ENCODE results near the gene TXNRD1. TPM values are rescaled to one million over a fixed set of nuclear protein-coding genes. Genes with fewer than 3 reads are reported as not detected.

The TXNRD1 gene
- total RNA-seq, 1 donor from 2014 or later, result 360 TPM

- DNase-seq (ENCODE audit: low read depth in 2 of 2), result no peak
Measured at GRCh38 chr12:104347374-104348075, 131.9 kb downstream of the TXNRD1 start.

DNA sequence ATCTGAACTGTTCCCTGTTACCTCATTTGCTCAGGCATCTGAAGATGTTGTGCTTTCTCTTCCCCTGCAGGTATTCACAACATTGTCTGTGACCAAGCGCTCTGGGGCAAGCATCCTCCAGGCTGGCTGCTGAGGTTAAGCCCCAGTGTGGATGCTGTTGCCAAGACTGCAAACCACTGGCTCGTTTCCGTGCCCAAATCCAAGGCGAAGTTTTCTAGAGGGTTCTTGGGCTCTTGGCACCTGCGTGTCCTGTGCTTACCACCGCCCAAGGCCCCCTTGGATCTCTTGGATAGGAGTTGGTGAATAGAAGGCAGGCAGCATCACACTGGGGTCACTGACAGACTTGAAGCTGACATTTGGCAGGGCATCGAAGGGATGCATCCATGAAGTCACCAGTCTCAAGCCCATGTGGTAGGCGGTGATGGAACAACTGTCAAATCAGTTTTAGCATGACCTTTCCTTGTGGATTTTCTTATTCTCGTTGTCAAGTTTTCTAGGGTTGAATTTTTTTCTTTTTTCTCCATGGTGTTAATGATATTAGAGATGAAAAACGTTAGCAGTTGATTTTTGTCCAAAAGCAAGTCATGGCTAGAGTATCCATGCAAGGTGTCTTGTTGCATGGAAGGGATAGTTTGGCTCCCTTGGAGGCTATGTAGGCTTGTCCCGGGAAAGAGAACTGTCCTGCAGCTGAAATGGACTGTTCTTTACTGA, 132.9 kb downstream of the TXNRD1 start:
- DNase-seq (ENCODE audit: low read depth in 2 of 2), result no peak

DNA sequence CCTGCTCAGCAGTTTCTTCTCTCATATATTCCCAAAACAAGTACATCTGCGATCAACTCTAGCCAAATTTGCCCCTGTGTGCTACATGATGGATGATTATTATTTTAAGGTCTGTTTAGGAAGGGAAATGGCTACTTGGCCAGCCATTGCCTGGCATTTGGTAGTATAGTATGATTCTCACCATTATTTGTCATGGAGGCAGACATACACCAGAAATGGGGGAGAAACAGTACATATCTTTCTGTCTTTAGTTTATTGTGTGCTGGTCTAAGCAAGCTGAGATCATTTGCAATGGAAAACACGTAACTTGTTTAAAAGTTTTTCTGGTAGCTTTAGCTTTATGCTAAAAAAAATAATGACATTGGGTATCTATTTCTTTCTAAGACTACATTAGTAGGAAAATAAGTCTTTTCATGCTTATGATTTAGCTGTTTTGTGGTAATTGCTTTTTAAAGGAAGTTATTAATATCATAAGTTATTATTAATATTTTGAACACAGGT, 133.5 kb downstream of the TXNRD1 start:
- no peak for DNase-seq (ENCODE audit: low read depth in 2 of 2)

DNA sequence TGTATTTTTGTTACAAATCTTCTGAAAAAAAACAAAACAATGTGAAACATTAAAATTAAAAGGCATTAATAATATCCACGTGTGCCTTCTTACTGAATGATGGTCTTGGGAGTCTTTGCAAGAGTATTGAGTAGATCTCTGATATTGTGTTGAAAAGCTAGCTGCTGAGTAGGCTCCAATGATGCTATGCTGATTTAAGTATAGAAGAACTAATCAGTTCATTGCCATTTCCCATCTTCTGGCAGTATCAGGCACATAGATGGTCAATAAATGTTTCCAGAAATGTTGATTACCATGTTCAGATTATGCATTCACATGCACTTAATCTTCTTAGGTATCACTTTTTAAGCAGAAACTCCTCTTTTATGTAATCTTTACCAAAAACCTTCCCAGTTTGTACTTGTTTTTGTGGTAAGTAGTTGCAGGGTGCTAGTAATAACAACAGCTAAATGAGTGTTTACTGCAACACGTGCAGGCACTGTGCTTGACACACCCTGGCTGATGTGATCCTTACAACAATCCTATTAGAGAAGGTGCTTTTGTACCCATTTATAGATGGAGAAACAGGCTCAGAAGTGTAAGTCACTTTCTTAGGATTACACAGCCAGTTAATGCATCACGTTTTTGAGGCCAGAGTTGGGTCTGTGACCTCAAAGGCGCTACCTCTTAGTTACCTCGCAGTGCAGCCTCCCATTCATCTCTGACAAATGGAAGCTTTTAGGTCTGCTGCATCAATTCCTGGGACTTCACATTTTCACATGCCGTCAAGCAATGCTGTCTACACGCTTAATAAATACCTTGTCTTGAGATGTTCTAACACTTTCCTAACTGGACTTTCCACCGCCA, 134.9 kb downstream of the TXNRD1 start:
- no peak for DNase-seq (ENCODE audit: low read depth in 2 of 2)

DNA sequence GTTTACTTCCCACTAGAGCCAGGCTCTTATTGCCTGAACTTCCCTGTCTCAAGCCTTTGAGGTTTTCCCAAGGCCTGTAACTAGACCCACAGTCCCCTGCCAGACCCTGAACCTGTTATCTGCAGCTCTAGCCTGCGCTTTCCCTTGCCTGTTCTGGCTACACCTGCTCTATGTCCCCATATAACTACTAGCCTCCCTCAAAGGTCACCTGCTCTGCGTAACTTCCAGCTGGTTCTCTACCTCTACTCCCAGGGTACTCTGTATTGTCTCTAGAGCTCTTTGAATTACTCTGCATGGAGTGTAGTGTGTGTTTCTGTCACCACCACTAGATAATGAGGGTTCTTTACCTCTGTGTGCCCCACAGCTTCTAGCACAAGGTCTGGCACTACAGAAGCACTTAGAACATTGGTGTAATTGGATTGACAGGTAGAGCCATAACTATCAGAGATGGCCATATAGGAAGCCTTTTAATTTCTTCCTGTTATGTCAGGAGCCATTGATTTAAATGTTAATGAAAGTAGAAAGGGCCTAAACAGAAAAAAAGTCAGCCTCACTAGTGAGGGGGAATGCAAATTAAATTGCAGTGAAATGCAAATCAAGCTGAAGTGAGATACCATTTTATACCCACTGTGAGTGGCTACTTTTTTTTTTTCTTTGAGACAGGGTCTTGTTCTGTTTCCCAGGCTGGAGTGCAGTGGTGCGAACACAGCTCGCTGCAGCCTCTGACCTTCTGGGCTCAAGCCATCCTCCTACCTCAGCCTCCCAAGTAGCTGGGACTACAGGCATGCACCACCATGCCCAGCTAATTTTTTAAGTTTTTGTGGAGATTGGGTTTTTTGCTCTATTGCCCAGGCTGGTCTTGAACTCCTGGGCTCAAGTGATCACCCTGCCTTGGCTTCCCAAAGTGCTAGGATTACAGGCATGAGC, 135.7 kb downstream of the TXNRD1 start:
- no peak for DNase-seq (ENCODE audit: low read depth in 2 of 2)

DNA sequence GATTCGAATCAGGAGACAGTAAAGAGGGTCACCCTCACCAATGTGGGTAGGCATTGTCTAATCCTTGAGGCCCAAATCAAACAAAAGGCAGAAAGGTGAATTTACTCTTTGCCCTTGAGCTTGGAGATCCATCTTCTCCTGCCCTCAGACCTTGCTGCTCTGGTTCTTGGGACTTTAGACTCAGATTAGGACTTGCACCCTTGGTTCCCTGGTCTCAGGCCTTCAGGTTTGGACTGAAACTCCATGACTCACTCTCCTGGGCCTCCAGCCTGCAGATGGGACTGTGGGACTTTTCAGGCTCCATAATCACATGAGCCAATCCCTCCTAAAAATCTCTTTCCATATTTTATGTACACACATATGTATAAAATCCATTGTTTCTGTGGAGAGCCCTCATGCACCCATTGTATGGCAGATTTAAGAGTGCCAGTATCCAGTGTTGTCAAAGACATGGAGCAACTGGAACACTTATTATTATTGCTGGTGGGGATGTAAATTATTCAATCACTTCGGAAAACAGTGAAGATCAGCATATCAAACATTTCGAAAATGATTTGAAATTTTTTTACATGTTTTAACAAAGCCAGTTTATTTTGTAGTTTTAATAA, 136.6 kb downstream of the TXNRD1 start:
- no peak for DNase-seq (ENCODE audit: low read depth in 2 of 2)

DNA sequence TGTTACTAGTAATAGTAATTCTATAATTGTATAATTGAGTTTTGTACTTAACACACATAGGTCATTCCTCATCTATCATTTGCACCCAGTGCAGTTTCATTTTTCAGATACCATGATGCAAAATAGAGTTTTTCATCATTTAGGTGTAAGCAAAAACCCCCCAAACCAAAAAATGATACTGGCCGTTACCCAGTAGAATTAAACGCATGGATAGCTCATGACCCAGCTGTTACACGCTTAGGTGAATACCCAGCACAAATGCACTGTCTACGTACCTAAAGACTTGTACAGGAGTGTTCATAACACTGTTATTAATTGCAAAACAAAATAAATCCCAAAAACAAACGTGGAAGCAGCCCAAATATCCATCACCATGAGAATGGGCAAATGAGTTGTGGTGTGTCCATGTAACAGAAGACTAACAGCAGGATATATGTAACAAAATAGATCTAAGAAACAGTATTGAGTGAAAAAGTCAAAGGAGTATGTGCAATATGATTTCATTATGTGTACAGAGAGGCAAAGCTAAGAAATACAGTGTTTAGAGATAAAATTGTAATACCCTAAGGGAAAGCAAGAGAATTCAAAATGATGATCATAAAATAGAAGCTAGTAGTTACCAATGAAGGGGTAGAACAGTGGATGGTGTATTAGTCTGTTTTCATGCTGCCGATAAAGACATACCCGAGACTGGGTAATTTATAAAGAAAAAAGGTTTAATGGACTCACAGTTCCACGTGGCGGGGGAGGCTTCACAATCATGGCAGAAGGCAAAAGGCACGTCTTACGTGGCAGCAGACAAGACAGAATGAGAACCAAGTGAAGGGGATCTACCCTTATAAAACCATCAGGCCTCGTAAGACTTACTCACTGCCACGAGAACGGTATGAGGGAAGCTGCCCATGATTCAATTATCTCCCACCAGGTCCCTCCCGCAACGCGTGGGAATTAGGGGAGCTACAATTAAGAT, 137.7 kb downstream of the TXNRD1 start:
- DNase-seq (ENCODE audit: low read depth in 2 of 2), result no peak

DNA sequence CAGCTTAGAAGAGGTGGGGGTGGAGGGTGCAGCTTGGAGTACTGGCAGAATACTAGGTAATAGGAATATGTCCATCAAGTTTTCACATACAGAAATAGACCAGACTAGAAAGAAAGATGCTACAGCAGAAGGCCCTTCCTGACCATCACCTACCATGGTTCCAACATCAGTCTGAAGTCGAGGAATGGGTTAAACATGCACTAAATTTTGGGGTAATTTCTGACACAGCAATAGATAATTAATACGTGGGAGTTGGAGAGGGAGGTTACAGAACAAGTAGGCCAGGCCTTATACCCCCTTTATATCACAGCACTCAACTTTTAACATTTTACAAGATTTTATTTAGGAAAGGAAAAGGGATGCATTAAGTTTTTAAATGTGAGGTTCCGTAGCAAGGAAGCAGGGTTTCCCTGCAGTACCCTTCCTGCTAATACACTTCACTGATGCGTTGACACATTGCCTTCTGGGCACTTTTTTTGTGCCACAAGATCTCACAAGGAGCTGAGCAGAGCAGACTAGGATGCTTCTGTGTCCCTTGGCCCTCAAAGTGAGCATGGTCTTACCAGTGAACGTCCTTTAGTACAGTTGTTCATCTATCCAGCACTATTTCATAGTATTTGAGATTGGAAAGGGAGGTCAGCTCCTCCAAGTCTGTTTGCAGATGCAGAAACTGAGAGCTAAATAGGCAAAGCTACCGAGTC, 138.7 kb downstream of the TXNRD1 start:
- no peak for DNase-seq (ENCODE audit: low read depth in 2 of 2)

DNA sequence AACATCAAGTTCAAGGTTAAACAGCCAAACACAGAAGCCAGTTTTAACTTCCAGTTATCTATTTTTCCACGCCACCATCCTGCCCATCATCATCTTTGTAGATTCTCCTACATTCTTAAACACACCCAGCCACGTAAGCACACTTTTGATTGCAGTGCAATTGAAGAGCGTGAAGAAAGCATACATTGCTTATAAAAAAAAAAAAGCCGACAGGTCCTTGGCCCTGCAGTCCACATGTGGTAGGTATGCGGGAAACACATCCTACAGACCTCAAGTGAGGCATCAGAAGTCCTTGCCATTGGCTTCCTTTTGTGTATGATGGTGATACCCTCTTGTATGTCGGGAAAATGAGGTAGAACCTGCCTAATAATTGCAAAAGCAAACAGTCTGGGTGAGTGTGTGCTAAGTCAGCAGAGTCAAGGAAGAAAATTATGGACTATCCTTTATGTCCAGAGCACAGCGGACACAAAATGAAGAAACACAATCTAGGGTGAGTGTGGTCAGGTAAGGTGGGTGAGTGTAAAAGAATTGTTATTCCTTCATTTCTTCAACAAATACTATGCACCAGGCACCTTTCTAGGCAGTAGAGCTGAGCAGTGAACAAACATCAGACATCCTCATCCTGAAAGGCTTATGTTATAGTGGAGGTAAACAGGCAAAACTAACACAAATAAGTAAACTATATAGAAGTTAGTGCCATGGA, 139.4 kb downstream of the TXNRD1 start:
- no peak for DNase-seq (ENCODE audit: low read depth in 2 of 2)

GRCh38 chr12:104355630-104356029, 140.1 kb downstream of the TXNRD1 start:
- no peak for DNase-seq (ENCODE audit: low read depth in 2 of 2)

GRCh38 chr12:104356231-104357115, 140.9 kb downstream of the TXNRD1 start:
- no peak for DNase-seq (ENCODE audit: low read depth in 2 of 2)

- peak; percentile 72 to 78 for DNase-seq (ENCODE audit: low read depth in 2 of 2)
Measured at GRCh38 chr12:104357421-104357952, 141.9 kb downstream of the TXNRD1 start.

DNA sequence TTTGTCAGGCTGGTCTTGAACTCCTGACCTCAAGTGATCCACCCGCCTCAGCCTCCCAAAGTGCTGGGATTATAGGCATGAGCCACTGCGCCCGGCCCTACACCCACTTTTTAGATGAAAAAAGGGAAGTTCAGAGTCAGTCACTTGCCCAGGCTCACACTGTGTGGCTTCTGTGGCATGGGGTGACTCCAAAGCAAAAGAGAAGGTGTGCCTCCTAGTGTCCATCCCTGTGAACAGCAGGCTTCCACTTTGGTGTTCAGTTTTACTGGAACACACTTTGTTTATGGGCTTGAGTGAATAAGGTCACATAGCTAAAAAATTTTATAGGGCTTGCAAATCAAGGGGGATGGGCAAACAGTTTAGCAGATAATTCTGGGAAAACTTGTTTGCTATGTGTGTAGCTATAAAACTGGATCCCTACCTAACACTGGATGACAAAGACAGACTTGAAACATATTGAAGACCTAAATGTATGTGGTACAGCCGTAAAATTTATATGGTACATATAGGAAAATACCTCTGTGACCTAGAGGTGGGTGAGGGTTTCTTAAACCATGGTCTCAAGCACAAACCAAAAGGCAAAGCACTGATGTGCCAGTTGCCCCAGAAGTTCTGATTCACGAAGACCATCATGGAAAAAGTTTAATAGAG, 142.9 kb downstream of the TXNRD1 start:
- peak; percentile 46 to 54 for DNase-seq (ENCODE audit: low read depth in 2 of 2)

GRCh38 chr12:104359216-104359615, 143.6 kb downstream of the TXNRD1 start:
- DNase-seq (ENCODE audit: low read depth in 2 of 2), result no peak

GRCh38 chr12:104360157-104360556, 144.6 kb downstream of the TXNRD1 start:
- DNase-seq (ENCODE audit: low read depth in 2 of 2), result no peak
